Activated naive CD8-positive, alpha-beta T cell treated with anti-CD3 and anti-CD28 coated beads for 36 hours (primary cell): Measurements from ENCODE around the gene METTL9. TPM values are rescaled to one million over a fixed set of nuclear protein-coding genes. Genes with fewer than 3 reads are reported as not detected.
A peak's percentile ranks its signal among the peaks of the same experiment; 100 is the strongest.
"Not testable (repeated sequence)": the region's sequence is repeated elsewhere in the genome, so short reads cannot be mapped to it uniquely, and the experiment has no call there.

Source experiments
- DNase-seq: peaks from one replicate; pipeline ENCODE4 v3.0.0; 2021
- H3K27ac Mint-ChIP-seq: one replicate; pipeline ENCODE4 v1.8.0; 2022; ENCODE audit warnings: mild to moderate bottlenecking, moderate library complexity, mixed read lengths
- H3K27me3 Mint-ChIP-seq: one replicate; pipeline ENCODE4 v1.8.0; 2022; ENCODE audit warnings: mild to moderate bottlenecking, mixed read lengths
- H3K36me3 Mint-ChIP-seq: one replicate; pipeline ENCODE4 v1.8.0; 2021; ENCODE audit warnings: mild to moderate bottlenecking, mixed read lengths
- H3K4me1 Mint-ChIP-seq: one replicate; pipeline ENCODE4 v1.8.0; 2021; ENCODE audit warnings: mixed read lengths
- H3K4me3 Mint-ChIP-seq: one replicate; pipeline ENCODE4 v1.8.0; 2022; ENCODE audit warnings: mild to moderate bottlenecking, moderate library complexity, mixed read lengths
- H3K9me3 Mint-ChIP-seq: one replicate; pipeline ENCODE4 v1.8.0; 2022; ENCODE audit warnings: mixed read lengths
- total RNA-seq, 2 experiments: library from RNA; stranded (reverse); gene quantifications; one replicate each; pipeline ENCODE4 v1.2.3, GENCODE V29; 2021

Gene METTL9
- total RNA-seq, 2 experiments from 2014 or later: 99.5 to 102 TPM

DNA sequence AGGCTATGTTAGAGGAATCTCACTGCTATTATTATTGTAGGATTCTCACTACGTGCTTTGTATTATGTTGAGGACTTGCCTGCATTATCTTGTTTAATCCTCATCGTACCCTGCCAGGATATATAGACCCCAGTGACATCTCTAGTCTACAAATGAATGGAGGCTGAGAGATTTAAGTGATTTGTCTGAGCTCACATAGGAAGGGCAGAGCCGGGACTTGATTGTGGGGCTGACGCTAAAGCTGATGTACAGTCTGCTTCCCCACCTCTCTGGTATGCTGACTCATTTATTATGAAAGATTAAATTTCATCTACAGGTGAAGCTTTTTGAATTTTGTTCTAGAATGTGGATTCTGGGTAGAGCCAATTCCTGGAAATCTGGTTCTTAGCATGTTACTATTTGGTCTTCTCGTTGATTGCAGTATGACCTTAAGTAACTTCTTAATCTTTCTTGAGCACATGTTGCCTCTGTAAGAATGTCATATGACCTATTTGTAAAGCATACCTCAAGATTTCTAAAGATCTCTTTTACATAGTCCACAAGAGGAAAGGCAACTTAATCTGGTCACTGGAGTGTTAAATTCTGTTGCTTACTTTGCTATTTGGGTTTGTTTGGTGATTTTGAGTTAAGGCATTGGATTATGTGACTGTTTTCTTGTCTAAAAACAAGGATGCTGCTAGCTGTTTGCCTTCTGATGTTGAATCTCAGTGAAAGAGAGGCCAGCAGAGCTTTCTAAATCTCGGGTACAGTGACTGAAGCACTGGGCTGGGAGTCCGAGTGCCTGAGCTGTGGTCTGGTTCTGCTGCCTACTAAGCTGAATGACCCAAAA, 12.4 kb downstream of the METTL9 start:
- peak overlapping the region; percentile 71 for H3K27ac Mint-ChIP-seq
- H3K9me3 Mint-ChIP-seq: no peaks in the 10 kb centered on the region
- H3K36me3 Mint-ChIP-seq: peaks cover 19% of the 10 kb centered on the region
- H3K4me1 Mint-ChIP-seq: peaks cover 83% of the 10 kb centered on the region
- DNase-seq: no peak
- no peaks in the 10 kb centered on the region for H3K27me3 Mint-ChIP-seq
- no peak overlapping the region for H3K4me3 Mint-ChIP-seq

- H3K4me3 Mint-ChIP-seq: no peak overlapping the region
- no peaks in the 10 kb centered on the region for H3K27me3 Mint-ChIP-seq
- no peaks in the 10 kb centered on the region for H3K9me3 Mint-ChIP-seq
- no peak for DNase-seq
- peaks cover 72% of the 10 kb centered on the region for H3K4me1 Mint-ChIP-seq
- H3K36me3 Mint-ChIP-seq: peaks cover 17% of the 10 kb centered on the region
- H3K27ac Mint-ChIP-seq: no peak overlapping the region
Measured at GRCh38 chr16:21613361-21613760, 14.0 kb downstream of the METTL9 start.

GRCh38 chr16:21613781-21614180, 14.4 kb downstream of the METTL9 start:
- no peak overlapping the region for H3K4me3 Mint-ChIP-seq
- H3K36me3 Mint-ChIP-seq: peaks cover 21% of the 10 kb centered on the region
- H3K4me1 Mint-ChIP-seq: peaks cover 67% of the 10 kb centered on the region
- no peak for DNase-seq
- H3K27ac Mint-ChIP-seq: no peak overlapping the region
- H3K27me3 Mint-ChIP-seq: no peaks in the 10 kb centered on the region
- H3K9me3 Mint-ChIP-seq: no peaks in the 10 kb centered on the region

- no peak overlapping the region for H3K4me3 Mint-ChIP-seq
- H3K27me3 Mint-ChIP-seq: no peaks in the 10 kb centered on the region
- peaks cover 22% of the 10 kb centered on the region for H3K36me3 Mint-ChIP-seq
- no peak for DNase-seq
- H3K4me1 Mint-ChIP-seq: peaks cover 64% of the 10 kb centered on the region
- H3K9me3 Mint-ChIP-seq: no peaks in the 10 kb centered on the region
- H3K27ac Mint-ChIP-seq: no peak overlapping the region
Measured at GRCh38 chr16:21614896-21615295, 15.5 kb downstream of the METTL9 start.

DNA sequence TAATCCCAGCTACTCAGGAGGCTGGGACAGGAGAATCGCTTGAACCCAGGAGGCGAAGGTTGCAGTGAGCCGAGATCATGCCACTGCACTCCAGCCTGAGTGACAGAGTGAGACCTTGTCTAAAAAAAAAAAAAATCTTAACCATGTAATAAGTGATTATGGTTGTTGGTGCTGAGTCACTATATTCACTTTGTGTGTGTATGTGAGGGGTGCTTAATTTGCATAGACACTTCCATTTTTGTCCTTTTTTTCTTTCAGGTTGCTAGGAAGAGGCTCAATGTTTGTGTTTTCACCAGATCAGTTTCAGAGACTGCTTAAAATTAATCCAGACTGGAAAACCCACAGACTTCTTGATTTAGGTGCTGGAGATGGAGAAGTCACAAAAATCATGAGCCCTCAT, 18.2 kb downstream of the METTL9 start:
- Mint-ChIP-seq H3K4me1 (peaks cover 55% of the 10 kb centered on the region), H3K27me3 (no peaks in the 10 kb centered on the region), H3K9me3 (no peaks in the 10 kb centered on the region), H3K36me3 (peaks cover 32% of the 10 kb centered on the region), H3K4me3 (no peak overlapping the region), H3K27ac (no peak overlapping the region)
- no peak for DNase-seq

DNA sequence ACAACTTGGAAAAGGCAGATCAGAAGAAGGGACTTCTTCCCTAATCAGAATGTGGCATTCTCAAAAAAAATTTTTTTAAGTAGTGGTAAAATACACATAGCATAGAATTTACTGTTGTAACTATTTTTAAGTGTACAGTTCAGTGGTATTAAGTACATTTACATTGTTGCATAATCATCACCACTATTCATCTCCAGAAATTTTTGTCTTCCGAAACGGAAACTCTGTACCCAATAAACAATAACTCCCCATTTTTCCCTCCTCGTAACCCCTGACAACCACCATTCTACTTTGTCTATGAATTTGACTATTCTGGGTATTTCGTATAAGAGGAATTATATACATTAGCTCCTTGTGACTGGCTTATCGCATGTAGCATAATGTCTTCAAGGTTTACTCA, 18.9 kb downstream of the METTL9 start:
- no peak for DNase-seq
- no peak overlapping the region for H3K27ac Mint-ChIP-seq
- peaks cover 52% of the 10 kb centered on the region for H3K4me1 Mint-ChIP-seq
- no peaks in the 10 kb centered on the region for H3K27me3 Mint-ChIP-seq
- peaks cover 29% of the 10 kb centered on the region for H3K36me3 Mint-ChIP-seq
- no peak overlapping the region for H3K4me3 Mint-ChIP-seq
- H3K9me3 Mint-ChIP-seq: no peaks in the 10 kb centered on the region

GRCh38 chr16:21619765-21620425, 20.5 kb downstream of the METTL9 start:
- Mint-ChIP-seq H3K27ac (peak overlapping the region; percentile 9), H3K4me1 (peaks cover 44% of the 10 kb centered on the region), H3K36me3 (peaks cover 38% of the 10 kb centered on the region), H3K4me3 (no peak overlapping the region), H3K9me3 (no peaks in the 10 kb centered on the region), H3K27me3 (no peaks in the 10 kb centered on the region)
- DNase-seq: no peak

GRCh38 chr16:21620592-21620991, 21.2 kb downstream of the METTL9 start:
- Mint-ChIP-seq H3K36me3 (peaks cover 44% of the 10 kb centered on the region), H3K4me1 (peaks cover 45% of the 10 kb centered on the region)

DNA sequence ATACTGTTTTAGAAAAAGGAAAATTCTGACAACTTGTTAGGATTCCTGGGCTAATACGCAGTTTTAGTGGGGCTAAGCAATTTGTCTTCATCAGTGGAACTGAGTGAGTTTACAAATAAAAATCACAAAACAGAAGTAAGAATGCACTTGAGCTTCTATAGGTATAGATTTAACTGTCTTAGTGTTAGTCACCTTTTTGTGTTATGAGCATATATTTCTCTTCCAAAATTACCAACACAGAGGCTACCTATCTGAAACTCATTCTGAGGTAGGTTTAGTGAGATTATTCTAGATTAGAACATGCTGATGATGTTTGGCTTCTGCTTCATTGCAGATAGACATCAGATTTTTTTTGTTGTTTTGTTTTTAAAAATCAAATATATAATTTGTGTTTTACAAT, 23.2 kb downstream of the METTL9 start:
- Mint-ChIP-seq H3K27me3 (no peaks in the 10 kb centered on the region), H3K27ac (no peak overlapping the region), H3K9me3 (no peaks in the 10 kb centered on the region)

More at GRCh38 chr16:21620592-21620991, 21.2 kb downstream of the METTL9 start:
- H3K9me3 Mint-ChIP-seq: no peaks in the 10 kb centered on the region
- DNase-seq: no peak
- H3K4me3 Mint-ChIP-seq: no peak overlapping the region
- no peak overlapping the region for H3K27ac Mint-ChIP-seq
- no peaks in the 10 kb centered on the region for H3K27me3 Mint-ChIP-seq

GRCh38 chr16:21625026-21625425, 25.6 kb downstream of the METTL9 start:
- Mint-ChIP-seq H3K4me1 (peaks cover 42% of the 10 kb centered on the region), H3K27ac (no peak overlapping the region), H3K36me3 (peaks cover 65% of the 10 kb centered on the region)

More for the DNA sequence above, 23.2 kb downstream of the METTL9 start:
- no peak for DNase-seq
- Mint-ChIP-seq H3K36me3 (peaks cover 53% of the 10 kb centered on the region), H3K4me3 (no peak overlapping the region), H3K4me1 (peaks cover 50% of the 10 kb centered on the region)

DNA sequence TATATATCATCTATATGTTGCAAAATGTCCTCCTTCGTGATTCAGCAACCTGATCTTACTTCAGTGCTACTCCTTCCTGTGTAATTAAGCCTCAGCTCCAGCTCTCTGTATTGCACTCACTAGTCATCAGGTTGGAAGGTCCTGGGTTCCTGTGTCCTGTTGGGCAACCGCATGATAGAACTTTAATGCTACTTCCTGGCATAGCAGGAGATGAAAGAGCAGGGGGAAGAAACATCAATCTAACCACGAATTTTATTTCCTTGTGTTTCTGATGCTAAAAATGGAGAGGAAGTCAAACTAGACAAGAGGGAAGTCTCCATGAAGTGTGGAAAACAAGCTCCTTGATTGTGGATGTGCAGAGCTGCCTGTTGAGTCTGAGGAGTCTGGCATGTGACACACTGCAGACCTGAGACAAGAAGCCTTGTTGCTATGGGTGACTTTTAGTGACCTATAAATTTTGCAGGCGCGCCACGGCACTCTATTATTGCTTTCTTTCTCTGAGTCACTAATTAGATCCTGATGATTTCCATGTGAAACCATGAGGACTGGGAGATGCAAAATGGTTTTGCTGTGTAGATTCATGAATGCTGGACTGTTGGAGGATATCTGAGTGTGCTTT, 27.4 kb downstream of the METTL9 start:
- peak; percentile 21 for DNase-seq
- peaks cover 36% of the 10 kb centered on the region for H3K4me1 Mint-ChIP-seq
- peak overlapping the region; percentile 32 for H3K4me3 Mint-ChIP-seq
- H3K9me3 Mint-ChIP-seq: no peaks in the 10 kb centered on the region
- H3K27ac Mint-ChIP-seq: peak overlapping the region; percentile 80
- H3K27me3 Mint-ChIP-seq: no peaks in the 10 kb centered on the region
- H3K36me3 Mint-ChIP-seq: peaks cover 57% of the 10 kb centered on the region

More at GRCh38 chr16:21625026-21625425, 25.6 kb downstream of the METTL9 start:
- DNase-seq: no peak
- no peaks in the 10 kb centered on the region for H3K27me3 Mint-ChIP-seq
- no peaks in the 10 kb centered on the region for H3K9me3 Mint-ChIP-seq
- H3K4me3 Mint-ChIP-seq: no peak overlapping the region

DNA sequence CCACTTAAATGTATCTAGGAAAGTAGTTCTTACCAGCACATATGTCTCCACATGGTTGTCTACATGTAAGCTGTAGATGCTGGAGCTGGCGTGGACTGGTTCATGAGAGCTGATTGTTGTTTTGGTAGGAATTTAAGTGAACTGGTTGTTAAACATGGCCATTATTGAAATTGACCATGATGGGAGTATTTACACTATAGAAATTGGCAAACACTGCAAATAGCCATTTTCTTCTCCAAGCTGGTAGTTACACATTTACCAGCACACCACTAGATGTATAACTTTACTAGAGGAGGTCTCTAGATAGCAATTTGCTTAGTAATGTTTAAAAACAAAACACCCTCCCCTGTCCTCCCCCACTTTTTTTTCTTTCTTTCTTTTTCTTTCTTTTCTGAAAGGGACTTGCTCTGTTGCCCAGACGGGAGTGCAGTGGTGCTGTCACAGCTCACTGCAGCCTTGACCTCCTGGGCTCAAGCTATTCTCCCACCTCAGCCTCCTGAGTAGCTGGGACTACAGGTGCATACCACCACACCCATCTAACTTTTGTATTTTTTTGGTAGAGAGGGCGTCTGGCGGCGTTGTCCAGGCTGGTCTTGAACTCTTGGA, 28.8 kb downstream of the METTL9 start:
- H3K27ac Mint-ChIP-seq: no peak overlapping the region

DNA sequence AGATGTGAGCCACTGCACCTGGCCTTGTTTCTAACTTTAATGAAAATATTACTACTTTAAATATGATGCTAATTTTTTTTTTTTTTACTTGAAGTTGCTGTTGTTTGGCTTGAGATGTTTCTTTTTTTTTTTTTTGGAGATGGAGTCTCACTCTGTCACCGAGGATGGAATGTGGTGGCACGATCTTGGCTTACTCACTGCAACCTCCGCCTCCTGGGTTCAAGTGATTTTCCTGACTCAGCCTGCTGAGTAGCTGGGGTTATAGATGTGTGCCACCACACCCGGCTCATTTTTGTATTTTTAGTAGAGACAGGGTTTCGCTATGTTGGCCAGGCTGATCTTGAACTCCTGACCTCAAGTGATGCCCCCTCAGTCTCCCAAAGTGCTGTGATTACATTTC, 29.4 kb downstream of the METTL9 start:
- Mint-ChIP-seq H3K9me3 (no peaks in the 10 kb centered on the region), H3K27ac (no peak overlapping the region)
- DNase-seq: no peak

More for the DNA sequence above, 28.8 kb downstream of the METTL9 start:
- Mint-ChIP-seq H3K4me1 (peaks cover 40% of the 10 kb centered on the region), H3K4me3 (no peak overlapping the region), H3K9me3 (no peaks in the 10 kb centered on the region), H3K36me3 (peaks cover 55% of the 10 kb centered on the region), H3K27me3 (no peaks in the 10 kb centered on the region)
- DNase-seq: no peak

GRCh38 chr16:21629616-21630539, 30.5 kb downstream of the METTL9 start:
- peaks cover 41% of the 10 kb centered on the region for H3K36me3 Mint-ChIP-seq
- not testable (repeated sequence) for H3K9me3 Mint-ChIP-seq, H3K27me3 Mint-ChIP-seq, DNase-seq, H3K27ac Mint-ChIP-seq, H3K4me3 Mint-ChIP-seq
- H3K4me1 Mint-ChIP-seq: peaks cover 47% of the 10 kb centered on the region

More for the DNA sequence above, 29.4 kb downstream of the METTL9 start:
- H3K36me3 Mint-ChIP-seq: peaks cover 50% of the 10 kb centered on the region
- H3K4me3 Mint-ChIP-seq: no peak overlapping the region
- H3K27me3 Mint-ChIP-seq: no peaks in the 10 kb centered on the region
- H3K4me1 Mint-ChIP-seq: peaks cover 41% of the 10 kb centered on the region
